Aorta (tissue), 5 donors: ENCODE data around the gene SSH2. TPM values are rescaled to one million over a fixed set of nuclear protein-coding genes. Genes with fewer than 3 reads are reported as not detected.
A peak's percentile ranks its signal among the peaks of the same experiment; 100 is the strongest.
"Not testable (repeated sequence)": the region's sequence is repeated elsewhere in the genome, so short reads cannot be mapped to it uniquely, and the experiment has no call there.

Experiments used
- ATAC-seq: fragments of 200-7000 bp; cut with Tn5 transposase; one replicate; pipeline ENCODE4 v1.9.1; 2022; ENCODE audit warnings: moderate library complexity; ENCODE audit not compliant: low FRiP score
- DNase-seq, 2 donors: peaks; one replicate each; pipeline ENCODE4 v3.0.0-alpha.2; 2020
- H3K27ac ChIP-seq, 2 donors: one replicate each; pipeline ENCODE4 v1.5.1; 2013; ENCODE audit warnings: low read length in 2 of 2, mild to moderate bottlenecking in 2 of 2, moderate library complexity in 2 of 2, control low read depth in 1 of 2, inconsistent platforms in 1 of 2, low read depth in 1 of 2
- H3K27me3 ChIP-seq, 2 donors: one replicate each; pipeline ENCODE4 v1.6.1; 2013; ENCODE audit warnings: control low read depth in 1 of 2, low read length in 1 of 2, mild to moderate bottlenecking in 1 of 2, moderate library complexity in 1 of 2; ENCODE audit not compliant: insufficient read depth in 2 of 2, control insufficient read depth in 1 of 2
- H3K36me3 ChIP-seq, 2 donors: one replicate each; pipeline ENCODE4 v1.6.1; 2013; ENCODE audit warnings: control low read depth in 1 of 2, low read length in 1 of 2, mild to moderate bottlenecking in 1 of 2; ENCODE audit not compliant: insufficient read depth in 2 of 2, control insufficient read depth in 1 of 2
- H3K4me1 ChIP-seq, 2 donors: one replicate each; pipeline ENCODE4 v1.6.1; 2013; ENCODE audit warnings: low read length in 2 of 2, control low read depth in 1 of 2, mild to moderate bottlenecking in 1 of 2, moderate library complexity in 1 of 2; ENCODE audit not compliant: insufficient read depth in 2 of 2, control insufficient read depth in 1 of 2
- H3K4me3 ChIP-seq, 2 donors: one replicate each; pipeline ENCODE4 v1.5.1; 2013; ENCODE audit warnings: low read length in 2 of 2, control low read depth in 1 of 2, mild to moderate bottlenecking in 1 of 2
- H3K9me3 ChIP-seq: one replicate; pipeline ENCODE4 v1.6.1; 2013; ENCODE audit warnings: mild to moderate bottlenecking, low read length; ENCODE audit not compliant: control insufficient read depth
- WGBS, 2 donors: extraction: QIAGEN DNeasy Blood & Tissue Kit; methylation state at CpG; one replicate each; pipeline ENCODE4 v1.1.7; 2013; 5-methylcytosine and 5-hydroxymethylcytosine counted together
- intact Hi-C, 2 donors: fragments of 100-400 bp; cut with DNase I; formaldehyde crosslinking; loops; one replicate each; pipeline versions ENCODE4 v1.14.2 to v1.15.0; 2022
- polyA plus RNA-seq, 2 donors: library from polyadenylated mRNA; stranded (reverse); fragments of 200-250 nt; gene quantifications; one replicate each; pipeline ENCODE4 v1.2.3, GENCODE V29; 2013
- total RNA-seq, 2 donors: library from RNA; stranded (reverse); fragmentation: NEBNext Ultra II Directional; extraction: Animal tissue kit (Norgen Biotek cat#: 25700); gene quantifications; one replicate each; pipeline ENCODE4 v1.2.1, GENCODE V29; 2021
- donor health status: healthy with polysubstance abuse.
- donor health status: Bipolar disorder and iron deficiency.
- donor health status: DM: no; HTN: no; CAD: no.
- donor health status: DM: no; HTN: no; CAD: no.
- donor health status: DM: yes; HTN: yes; CAD: no.

The SSH2 gene
- total and polyA plus RNA-seq, 4 donors = 7.2 to 35.3 (median 30.3) TPM

DNA sequence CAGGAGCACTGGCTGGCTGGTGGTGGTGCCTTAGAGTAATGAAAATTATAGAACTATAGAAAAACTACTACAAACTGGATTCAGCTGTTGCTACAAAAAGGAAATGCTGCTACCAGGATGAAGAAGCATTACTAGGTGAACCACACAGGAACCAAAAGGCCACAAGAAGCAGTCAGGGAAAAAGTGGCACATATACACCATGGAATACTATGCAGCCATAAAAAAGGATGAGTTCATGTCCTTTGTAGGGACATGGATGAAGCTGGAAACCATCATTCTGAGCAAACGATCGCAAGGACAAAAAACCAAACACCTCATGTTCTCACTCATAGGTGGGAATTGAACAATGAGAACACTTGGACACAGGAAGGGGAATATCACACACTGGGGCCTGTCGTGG, 5.9 kb upstream of the SSH2 start:
- not testable (repeated sequence) for H3K27me3 ChIP-seq, H3K27ac ChIP-seq, ATAC-seq, DNase-seq, H3K9me3 ChIP-seq, H3K36me3 ChIP-seq, H3K4me1 ChIP-seq, H3K4me3 ChIP-seq
- intact Hi-C loops = loop anchor here (10.0 kb wide), 2 partner anchors 159 to 291 kb away; no protein-coding TSS in a partner anchor
- 86 to 92% methylated on average over 3 of the region's 3 CpGs for WGBS, 2 donors

GRCh38 chr17:29933379-29933778, 3.4 kb upstream of the SSH2 start:
- H3K36me3 ChIP-seq = no peaks in the 10 kb centered on the region
- ATAC-seq = no peak
- intact Hi-C loops = loop anchor here (5.0 to 10.0 kb wide), 5 partner anchors 66 to 351 kb away; no protein-coding TSS in a partner anchor
- WGBS, 2 donors = 39 to 41% methylated on average over 2 of the region's 2 CpGs
- no peak for DNase-seq
- H3K4me3 ChIP-seq = no peak overlapping the region
- no peaks in the 10 kb centered on the region for H3K27me3 ChIP-seq
- H3K4me1 ChIP-seq = no peaks in the 10 kb centered on the region
- H3K9me3 ChIP-seq = no peaks in the 10 kb centered on the region
- H3K27ac ChIP-seq = no peak overlapping the region

DNA sequence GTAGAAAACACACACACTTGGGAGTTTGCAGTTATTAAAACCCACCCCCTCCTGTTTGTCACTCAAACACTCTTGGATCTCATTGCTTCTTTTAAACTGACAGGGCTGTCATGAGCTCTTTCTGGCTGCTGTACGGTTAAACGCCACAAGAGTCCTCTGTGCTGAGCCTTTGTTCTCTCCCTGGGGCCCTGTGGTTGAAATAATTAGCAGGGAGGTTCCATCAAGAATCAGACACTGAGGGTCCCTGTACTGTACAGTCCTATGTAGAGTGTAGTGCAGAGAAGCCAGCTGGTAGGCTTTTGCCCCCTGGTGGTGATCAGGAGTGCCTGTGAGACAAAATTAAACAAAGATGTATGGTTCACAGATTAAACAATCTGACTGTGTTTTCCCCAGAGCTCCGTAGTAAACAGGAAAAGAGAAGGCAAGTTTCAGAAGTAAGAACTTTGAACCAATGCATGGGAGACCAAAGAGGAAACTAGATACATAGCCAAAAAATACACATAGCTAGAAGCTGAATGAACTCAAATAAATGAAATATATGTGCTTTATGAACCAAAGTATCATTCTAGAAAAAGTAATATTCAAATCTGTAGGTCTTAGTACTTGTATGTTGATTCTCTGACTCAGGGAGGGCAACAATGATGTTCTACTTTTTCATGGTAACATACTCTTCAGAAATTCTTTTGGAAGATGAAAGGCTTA, 1.4 kb upstream of the SSH2 start:
- DNase-seq (peak in 1 of 2 donors; percentile 70), ATAC-seq (peak; percentile 87)
- intact Hi-C loops = loop anchor here (1.0 to 10.0 kb wide), 7 partner anchors 64 to 349 kb away; no protein-coding TSS in a partner anchor
- Histone ChIP-seq H3K9me3 (no peaks in the 10 kb centered on the region), H3K4me1 (peaks cover 0 to 2% of the 10 kb centered on the region in 2 donors), H3K36me3 (no peaks in the 10 kb centered on the region), H3K27me3 (no peaks in the 10 kb centered on the region), H3K27ac (no peak overlapping the region), H3K4me3 (peak overlapping the region; percentile 39 to 86)
- 0% methylated on average over 3 of the region's 3 CpGs for WGBS, 2 donors

GRCh38 chr17:29930409-29931010, 482 bp upstream of the SSH2 start:
- 0% methylated on average over 20 of the region's 20 CpGs for WGBS, 2 donors
- ATAC-seq (peak; percentile 42), DNase-seq (no peak)
- Histone ChIP-seq H3K9me3 (no peaks in the 10 kb centered on the region), H3K36me3 (no peaks in the 10 kb centered on the region), H3K4me1 (peaks cover 0 to 2% of the 10 kb centered on the region in 2 donors), H3K4me3 (peak overlapping the region; percentile 86 to 87), H3K27ac (no peak overlapping the region), H3K27me3 (no peaks in the 10 kb centered on the region)
- intact Hi-C loops = loop anchor here (1.0 to 10.0 kb wide), 7 partner anchors 63 to 348 kb away; no protein-coding TSS in a partner anchor

- Histone ChIP-seq H3K36me3 (no peaks in the 10 kb centered on the region), H3K27me3 (no peaks in the 10 kb centered on the region), H3K9me3 (no peaks in the 10 kb centered on the region), H3K4me1 (peaks cover 0 to 2% of the 10 kb centered on the region in 2 donors), H3K4me3 (peak overlapping the region; percentile 86 to 87), H3K27ac (peak overlapping the region; percentile 22 to 79)
- no peak for ATAC-seq
- WGBS, 2 donors = 0 to 1% methylated on average over 13 of the region's 13 CpGs
- intact Hi-C loops = no loop called here
- no peak for DNase-seq
Observed at GRCh38 chr17:29929006-29929532, 959 bp downstream of the SSH2 start.

DNA sequence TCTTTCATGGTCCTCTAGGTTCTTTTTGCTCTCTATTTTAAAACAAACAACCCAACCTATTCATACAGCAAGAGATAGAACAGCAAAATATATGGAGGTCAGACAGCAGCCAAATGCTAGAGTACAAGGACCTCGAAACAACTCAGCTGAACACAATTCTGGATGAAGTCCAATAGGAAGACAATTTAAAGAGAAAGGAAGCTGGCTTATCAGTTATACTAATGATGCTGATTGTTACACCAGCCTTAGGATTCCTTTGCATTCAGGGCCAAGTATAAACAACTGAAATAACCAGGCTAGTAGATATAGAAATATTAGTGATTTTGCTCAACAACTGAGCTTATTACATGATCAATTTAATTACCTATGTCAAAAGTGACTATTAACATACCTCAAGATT, 2.5 kb downstream of the SSH2 start:
- no peak overlapping the region for H3K4me3 ChIP-seq

DNA sequence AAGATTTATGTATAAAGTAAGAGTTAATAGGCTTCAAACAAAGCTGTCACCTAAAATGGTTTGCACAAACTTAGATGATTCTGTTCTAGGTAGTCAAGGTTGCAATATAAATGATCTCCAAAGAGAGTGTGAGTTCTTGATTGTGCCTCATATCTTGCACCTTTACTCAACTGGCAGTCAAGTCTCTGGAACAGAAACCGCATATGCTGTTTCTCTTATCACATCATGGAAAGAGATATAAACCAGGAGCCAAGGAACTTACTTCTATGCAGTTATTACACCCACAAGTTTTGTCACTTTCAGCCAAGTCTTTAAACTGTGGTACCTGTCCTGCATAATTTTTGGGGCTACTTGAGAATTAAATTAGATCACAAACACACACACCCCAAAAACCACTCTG, 5.2 kb downstream of the SSH2 start:
- Histone ChIP-seq H3K27ac (no peak overlapping the region), H3K4me1 (peaks cover 0 to 2% of the 10 kb centered on the region in 2 donors), H3K36me3 (no peaks in the 10 kb centered on the region), H3K4me3 (no peak overlapping the region), H3K9me3 (no peaks in the 10 kb centered on the region), H3K27me3 (no peaks in the 10 kb centered on the region)
- WGBS, 2 donors = 74 to 79% methylated on average over 1 of the region's 1 CpG
- no peak for ATAC-seq
- intact Hi-C loops = no loop called here
- no peak for DNase-seq

More for the DNA sequence above, 2.5 kb downstream of the SSH2 start:
- intact Hi-C loops = no loop called here
- no peak for ATAC-seq
- 17 to 19% methylated on average over 1 of the region's 1 CpG for WGBS, 2 donors
- Histone ChIP-seq H3K36me3 (no peaks in the 10 kb centered on the region), H3K27me3 (no peaks in the 10 kb centered on the region), H3K9me3 (no peaks in the 10 kb centered on the region), H3K27ac (no peak overlapping the region), H3K4me1 (peaks cover 0 to 2% of the 10 kb centered on the region in 2 donors)
- no peak for DNase-seq

- no peak for DNase-seq
- intact Hi-C loops = no loop called here
- Histone ChIP-seq H3K27ac (no peak overlapping the region), H3K9me3 (no peaks in the 10 kb centered on the region), H3K36me3 (no peaks in the 10 kb centered on the region), H3K27me3 (no peaks in the 10 kb centered on the region), H3K4me1 (peaks cover 0 to 2% of the 10 kb centered on the region in 2 donors), H3K4me3 (no peak overlapping the region)
- ATAC-seq = no peak
- 35 to 41% methylated on average over 3 of the region's 3 CpGs for WGBS, 2 donors
Observed at GRCh38 chr17:29918922-29919856, 10.8 kb downstream of the SSH2 start.
